Germinal center (tissue), 1 donor: ENCODE results near the gene WDFY2.

ENCODE experiments used
- DNase-seq: peaks from one replicate; pipeline ENCODE4 v3.0.0; 2012; ENCODE audit warnings: mixed read lengths, low spot score

The WDFY2 gene

GRCh38 chr13:51601601-51602565 is 17.6 kb downstream of the WDFY2 start:
- DNase-seq = no peak

- no peak for DNase-seq
These were observed 19.5 kb downstream of the WDFY2 start for GRCh38 chr13:51603716-51604115.

GRCh38 chr13:51605698-51606097 is 21.4 kb downstream of the WDFY2 start:
- DNase-seq = no peak

- no peak for DNase-seq
These were observed 22.9 kb downstream of the WDFY2 start for GRCh38 chr13:51607165-51607564.

GRCh38 chr13:51608857-51609406 is 24.7 kb downstream of the WDFY2 start:
- no peak for DNase-seq

GRCh38 chr13:51612867-51613266 is 28.6 kb downstream of the WDFY2 start:
- DNase-seq = no peak

GRCh38 chr13:51613535-51613934 is 29.3 kb downstream of the WDFY2 start:
- DNase-seq = no peak

GRCh38 chr13:51614350-51614786 is 30.1 kb downstream of the WDFY2 start:
- DNase-seq = peak; percentile 29

GRCh38 chr13:51618626-51619025 is 34.4 kb downstream of the WDFY2 start:
- DNase-seq = no peak

GRCh38 chr13:51619614-51620013 is 35.4 kb downstream of the WDFY2 start:
- no peak for DNase-seq

- no peak for DNase-seq
These were observed 36.1 kb downstream of the WDFY2 start for GRCh38 chr13:51620165-51620983.

- DNase-seq = no peak
These were observed 37.3 kb downstream of the WDFY2 start for GRCh38 chr13:51621602-51622001.

GRCh38 chr13:51623473-51623872 is 39.2 kb downstream of the WDFY2 start:
- DNase-seq = no peak

GRCh38 chr13:51624207-51624606 is 39.9 kb downstream of the WDFY2 start:
- DNase-seq = no peak

GRCh38 chr13:51624695-51625345 is 40.6 kb downstream of the WDFY2 start:
- DNase-seq = no peak

GRCh38 chr13:51625555-51626345 is 41.5 kb downstream of the WDFY2 start:
- DNase-seq = no peak

- DNase-seq = no peak
These were observed 42.5 kb downstream of the WDFY2 start for GRCh38 chr13:51626749-51627148.

- DNase-seq = no peak
These were observed 44.0 kb downstream of the WDFY2 start for GRCh38 chr13:51628059-51628852.

- DNase-seq = no peak
These were observed 45.4 kb downstream of the WDFY2 start for GRCh38 chr13:51629491-51630287.

GRCh38 chr13:51630288-51630615 is 46.0 kb downstream of the WDFY2 start:
- DNase-seq = no peak
